HG03064 (cell line): Measurements from ENCODE around the gene LUZP2.

Source experiments
- ATAC-seq: cut with Tn5 transposase; IDR thresholded peaks from one replicate; pipeline ENCODE4 v1.9.1; 2021; ENCODE audit warnings: low read depth; ENCODE audit not compliant: unreplicated experiment

LUZP2 gene

DNA sequence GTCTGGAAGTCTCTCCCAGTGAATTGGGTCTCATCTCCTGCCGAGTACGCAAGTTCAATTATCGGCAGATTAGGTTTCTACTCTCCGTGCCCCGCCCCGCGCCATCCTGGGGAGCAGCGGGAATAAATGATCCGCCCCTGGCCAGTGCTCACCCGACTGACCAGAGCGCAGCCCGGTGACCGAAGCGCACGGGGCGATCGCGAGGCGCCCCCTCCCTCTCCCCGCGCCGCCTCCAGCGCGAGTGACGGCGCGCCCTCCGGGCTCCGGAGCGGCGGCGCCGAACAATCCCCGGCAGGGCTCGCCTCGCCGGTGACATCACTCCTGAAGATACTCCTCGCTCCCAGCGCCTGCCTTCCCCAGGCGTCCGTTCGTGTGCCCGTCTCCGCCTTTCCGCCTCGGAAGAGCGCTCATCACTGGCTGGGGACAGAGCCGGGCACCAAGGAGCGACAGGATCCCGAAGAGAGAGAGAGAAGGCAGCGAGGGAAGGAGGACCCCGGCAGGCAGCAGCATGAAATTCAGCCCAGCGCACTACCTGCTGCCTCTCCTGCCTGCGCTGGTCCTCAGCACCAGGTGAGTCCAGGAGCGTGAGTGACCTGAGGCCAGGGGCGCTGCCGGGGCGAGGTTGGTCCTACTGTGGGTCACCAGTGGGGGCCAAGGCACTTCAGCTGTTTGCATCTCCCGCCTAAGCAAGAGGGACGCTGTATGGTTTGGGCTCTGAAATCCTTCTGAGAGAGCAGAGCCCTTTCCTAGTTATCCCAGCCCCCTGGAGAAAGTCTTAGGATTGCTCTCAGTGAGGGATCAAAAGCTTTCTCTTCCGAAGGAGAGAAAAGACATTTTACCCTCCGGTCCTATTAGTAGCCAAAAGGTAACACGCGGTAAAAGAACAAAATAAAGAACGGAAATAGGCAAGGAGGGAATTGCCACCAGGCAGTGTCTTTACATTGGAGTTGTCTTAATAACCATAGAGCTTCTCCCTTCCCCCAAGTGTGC, at the start of gene LUZP2:
Gene LUZP2 (plus strand): TSS at position 318 of the 990 bp plus-strand sequence.
- ATAC-seq: no peak

DNA sequence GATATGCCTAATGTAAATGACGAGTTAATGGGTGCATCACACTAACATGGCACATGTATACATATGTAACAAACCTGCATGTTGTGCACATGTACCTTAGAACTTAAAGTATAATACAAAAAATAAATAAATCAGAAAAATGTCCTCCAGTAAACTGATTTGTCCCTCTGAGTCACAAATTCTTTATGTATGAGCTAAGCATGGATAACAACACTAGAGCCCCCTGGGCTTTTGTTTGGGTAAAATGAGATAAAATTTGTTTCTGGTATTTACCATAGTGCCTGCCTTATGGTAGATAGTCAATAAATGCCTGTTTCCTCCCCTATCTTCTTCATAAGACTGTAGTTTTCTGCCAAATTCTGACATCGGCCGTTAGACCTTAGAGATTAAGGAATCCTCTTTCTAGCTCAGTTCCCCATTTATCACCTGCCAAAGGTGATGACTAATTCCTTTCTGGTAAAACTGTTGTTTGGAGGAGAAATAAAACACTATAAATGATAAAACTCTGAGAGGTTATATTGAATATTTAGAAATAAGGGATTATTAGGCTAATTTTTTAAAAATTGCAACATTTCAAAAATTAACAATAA, 43.6 kb upstream of the LUZP2 start:
- ATAC-seq: no peak

DNA sequence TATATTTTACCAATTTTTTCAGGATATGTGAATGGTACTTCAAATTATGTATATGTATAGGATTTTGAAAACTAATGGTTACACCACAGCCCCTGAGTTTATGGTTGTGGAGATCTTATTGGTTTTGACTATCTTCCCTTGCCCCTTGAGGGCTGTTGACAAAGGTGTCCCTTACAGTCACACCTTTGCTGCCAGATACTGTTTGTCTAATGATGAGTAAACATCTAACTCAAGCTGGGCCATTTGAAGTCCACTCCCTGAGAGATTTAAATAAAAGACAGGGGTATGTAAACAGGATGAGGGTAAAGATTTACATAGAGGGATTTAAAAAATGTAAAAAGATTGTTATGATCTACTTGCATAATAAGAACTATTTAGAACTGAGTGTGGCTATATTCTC, 38.9 kb upstream of the LUZP2 start:
- ATAC-seq: no peak

DNA sequence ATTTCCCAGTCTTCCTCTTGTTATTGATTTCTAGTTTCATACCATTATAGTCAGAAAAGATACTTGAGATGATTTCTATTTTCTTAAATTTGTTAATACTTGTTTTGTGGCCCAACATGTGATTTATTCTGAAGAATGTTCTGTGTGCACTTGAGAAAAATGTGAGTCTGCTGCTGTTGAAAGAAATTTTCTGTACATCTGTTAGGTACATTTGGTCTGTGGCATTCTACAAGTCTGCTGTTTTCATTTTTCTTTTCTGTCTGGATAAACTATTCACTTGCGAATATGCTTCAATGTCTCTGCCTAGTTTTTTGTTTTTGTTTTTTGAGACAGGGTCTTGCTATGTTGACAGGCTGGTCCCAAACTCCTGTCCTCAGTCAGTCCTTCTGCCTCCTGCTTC, 26.4 kb upstream of the LUZP2 start:
- ATAC-seq: no peak

- no peak for ATAC-seq
Measured at GRCh38 chr11:24471084-24471483, 25.8 kb upstream of the LUZP2 start.

- ATAC-seq: no peak
Measured at GRCh38 chr11:24478718-24479117, 18.1 kb upstream of the LUZP2 start.

GRCh38 chr11:24489477-24489876, 7.4 kb upstream of the LUZP2 start:
- ATAC-seq: no peak

- no peak for ATAC-seq
Measured at GRCh38 chr11:24496386-24496735, 492 bp upstream of the LUZP2 start.

GRCh38 chr11:24497831-24498230, 978 bp downstream of the LUZP2 start:
- no peak for ATAC-seq

DNA sequence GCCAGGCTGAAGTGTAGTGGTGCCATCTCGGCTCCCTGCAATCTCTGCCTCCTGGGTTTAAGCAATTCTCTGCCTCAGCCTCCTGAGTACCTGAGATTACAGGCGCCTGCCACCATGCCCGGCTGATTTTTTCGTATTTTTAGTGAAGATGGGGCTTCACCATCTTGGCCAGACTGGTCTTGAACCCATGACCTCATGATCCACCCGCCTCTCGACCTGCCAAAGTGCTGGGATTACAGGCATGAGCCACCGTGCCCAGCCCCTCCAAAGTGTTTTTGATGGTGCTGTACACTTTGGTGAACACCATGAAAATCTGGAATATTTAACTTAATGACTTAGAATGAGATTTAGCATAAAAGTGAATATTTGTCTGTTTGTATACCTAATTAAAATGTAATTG, 5.6 kb downstream of the LUZP2 start:
- ATAC-seq: no peak

- ATAC-seq: no peak
Measured at GRCh38 chr11:24509114-24509513, 12.3 kb downstream of the LUZP2 start.

GRCh38 chr11:24511511-24511910, 14.7 kb downstream of the LUZP2 start:
- ATAC-seq: no peak

DNA sequence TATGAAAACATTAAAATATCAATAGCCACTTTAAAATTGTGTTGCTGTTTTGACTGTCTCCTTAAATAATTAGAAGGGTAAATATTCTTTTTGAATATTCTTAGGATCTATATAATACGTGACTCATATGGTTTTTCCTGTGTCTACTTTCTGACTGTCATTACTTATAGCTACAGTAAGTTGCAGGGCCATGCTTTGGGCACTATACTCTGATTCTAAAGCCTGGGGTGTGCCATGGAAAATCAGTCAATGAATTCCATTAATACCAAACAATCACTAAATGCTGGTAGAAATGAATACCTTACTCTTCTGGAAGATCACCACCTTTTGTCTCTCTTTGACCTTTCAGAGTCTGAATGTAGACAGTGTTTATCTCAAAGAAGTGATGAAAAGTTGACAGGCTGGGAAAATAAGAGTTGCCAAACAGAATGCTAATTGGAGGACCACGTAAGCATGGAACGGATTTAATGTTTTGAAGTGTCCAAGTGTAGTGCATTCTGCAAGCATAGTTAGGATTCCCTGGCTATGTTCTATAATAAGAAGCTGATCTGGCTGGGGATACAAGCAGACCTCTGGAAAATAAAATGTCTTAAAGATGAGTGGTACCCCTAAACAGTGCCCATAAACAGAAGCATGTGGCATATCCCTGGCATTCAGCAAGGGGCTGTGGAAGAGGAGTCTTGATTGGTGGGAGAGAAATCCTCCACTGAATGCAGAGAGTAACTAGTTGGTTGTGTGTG, 16.8 kb downstream of the LUZP2 start:
- no peak for ATAC-seq

DNA sequence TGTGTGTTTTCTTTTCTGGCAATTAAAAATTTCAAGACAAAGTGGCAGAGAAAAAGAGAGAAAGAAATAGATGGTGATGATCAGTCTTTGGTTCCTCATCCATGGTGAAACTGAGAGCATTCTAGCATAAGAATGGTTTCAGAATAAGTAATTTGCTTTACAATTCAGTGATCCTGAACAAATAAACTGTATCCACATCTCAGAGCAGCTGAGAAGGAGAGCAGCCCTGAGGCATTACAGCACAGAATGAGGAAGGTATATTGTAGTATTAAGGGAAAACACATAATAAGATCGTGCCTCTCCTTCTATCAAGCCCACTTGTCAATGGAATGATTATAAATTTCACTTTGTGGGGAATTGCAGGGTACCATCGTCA, 17.4 kb downstream of the LUZP2 start:
- ATAC-seq: no peak

DNA sequence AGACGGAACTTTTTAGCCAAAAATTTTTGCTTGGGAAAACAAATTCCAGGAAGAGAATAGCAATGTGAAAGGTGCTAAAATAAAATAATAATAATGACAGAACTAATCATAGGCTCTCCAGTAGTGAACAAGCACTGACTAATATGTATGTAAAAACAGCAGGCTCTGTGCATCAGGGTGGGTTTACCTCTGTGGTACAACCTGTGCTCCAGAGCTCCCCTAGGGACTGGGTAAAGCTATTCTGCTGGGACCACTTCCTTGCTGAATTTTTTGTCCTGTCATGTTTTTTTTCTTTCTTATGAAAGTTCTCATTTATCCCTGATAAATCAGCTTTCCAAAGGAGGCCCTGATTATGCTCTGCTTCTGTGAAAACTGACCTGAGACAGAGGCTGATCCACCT, 18.8 kb downstream of the LUZP2 start:
- no peak for ATAC-seq

- ATAC-seq: no peak
Measured at GRCh38 chr11:24516638-24517037, 19.8 kb downstream of the LUZP2 start.

- ATAC-seq: no peak
Measured at GRCh38 chr11:24521601-24522000, 24.7 kb downstream of the LUZP2 start.

DNA sequence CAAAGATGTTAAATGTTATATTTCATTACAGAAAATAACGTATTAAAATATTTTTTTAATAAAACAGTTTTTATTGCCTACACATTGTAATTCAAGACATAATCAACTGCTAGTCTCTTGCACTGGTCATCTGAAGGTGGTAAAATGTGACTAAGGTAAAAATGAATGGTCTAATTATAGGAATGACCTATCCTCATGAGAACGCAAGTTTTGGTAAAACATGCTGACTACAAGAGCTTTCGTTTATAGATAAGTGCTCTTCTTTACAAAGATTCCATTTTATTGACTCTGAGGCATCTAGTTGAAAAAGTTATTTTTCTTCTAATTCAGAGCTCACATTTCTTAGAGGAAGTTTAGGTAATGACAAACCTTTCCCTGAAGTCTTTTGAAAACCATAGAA, 27.3 kb downstream of the LUZP2 start:
- no peak for ATAC-seq

- no peak for ATAC-seq
Measured at GRCh38 chr11:24531528-24531927, 34.7 kb downstream of the LUZP2 start.

DNA sequence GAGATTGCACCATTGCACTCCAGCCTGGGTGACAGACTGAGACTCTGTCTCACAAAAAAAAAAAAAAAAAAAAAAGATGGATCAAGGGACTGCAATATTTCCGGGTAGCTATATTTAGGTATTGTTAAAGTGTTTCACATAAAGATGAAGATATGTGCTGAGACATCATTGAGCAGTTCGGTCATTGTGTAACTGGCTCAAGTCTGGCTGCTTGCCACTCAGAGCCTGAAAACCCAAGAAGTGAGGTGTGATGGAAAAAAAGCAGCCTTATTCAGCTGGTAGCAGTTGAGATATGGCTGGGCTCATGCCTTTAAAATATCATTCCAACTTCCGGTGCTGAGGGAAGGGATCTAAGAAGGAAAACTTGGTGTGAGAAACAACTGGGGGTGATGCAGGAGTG, 46.9 kb downstream of the LUZP2 start:
- ATAC-seq: no peak

GRCh38 chr11:24556693-24557092, 59.8 kb downstream of the LUZP2 start:
- ATAC-seq: no peak
